GM19025 (cell line): ENCODE results near the gene CST1.
"Not testable (repeated sequence)": the region's sequence is repeated elsewhere in the genome, so short reads cannot be mapped to it uniquely, and the experiment has no call there.

ENCODE experiments used
- ATAC-seq: cut with Tn5 transposase; IDR thresholded peaks from one replicate; pipeline ENCODE4 v1.9.1; 2021; ENCODE audit warnings: mild to moderate bottlenecking, low read depth, moderate library complexity; ENCODE audit not compliant: unreplicated experiment

CST1 gene

GRCh38 chr20:23750786-23751185 is at the start of gene CST1:
Gene CST1, minus strand, starts transcription at chr20:23750935. Its CDS starts 69 bp downstream, at chr20:23750866.
- ATAC-seq = not testable (repeated sequence)

GRCh38 chr20:23799216-23799847 is 48.6 kb upstream of the CST1 start:
- peak; percentile 78 for ATAC-seq

GRCh38 chr20:23795526-23795925 is 44.8 kb upstream of the CST1 start:
- ATAC-seq = no peak

GRCh38 chr20:23794841-23795240 is 44.1 kb upstream of the CST1 start:
- no peak for ATAC-seq

GRCh38 chr20:23794065-23794464 is 43.3 kb upstream of the CST1 start:
- ATAC-seq = no peak

- ATAC-seq = no peak
Observed at GRCh38 chr20:23783447-23783846, 32.7 kb upstream of the CST1 start.

GRCh38 chr20:23782366-23782983 is 31.7 kb upstream of the CST1 start:
- ATAC-seq = no peak

- ATAC-seq = not testable (repeated sequence)
Observed at GRCh38 chr20:23778676-23779075, 27.9 kb upstream of the CST1 start.

GRCh38 chr20:23777380-23777779 is 26.6 kb upstream of the CST1 start:
- not testable (repeated sequence) for ATAC-seq

- ATAC-seq = no peak
Observed at GRCh38 chr20:23776067-23776771, 25.5 kb upstream of the CST1 start.

- ATAC-seq = no peak
Observed at GRCh38 chr20:23774081-23774480, 23.3 kb upstream of the CST1 start.

- ATAC-seq = no peak
Observed at GRCh38 chr20:23773579-23773978, 22.8 kb upstream of the CST1 start.

- ATAC-seq = no peak
Observed at GRCh38 chr20:23773127-23773526, 22.4 kb upstream of the CST1 start.

- ATAC-seq = no peak
Observed at GRCh38 chr20:23772074-23772473, 21.3 kb upstream of the CST1 start.

GRCh38 chr20:23770384-23770783 is 19.6 kb upstream of the CST1 start:
- ATAC-seq = no peak

GRCh38 chr20:23768520-23768919 is 17.8 kb upstream of the CST1 start:
- ATAC-seq = not testable (repeated sequence)

GRCh38 chr20:23766531-23766930 is 15.8 kb upstream of the CST1 start:
- no peak for ATAC-seq

GRCh38 chr20:23765578-23765977 is 14.8 kb upstream of the CST1 start:
- ATAC-seq = no peak

GRCh38 chr20:23764630-23765029 is 13.9 kb upstream of the CST1 start:
- not testable (repeated sequence) for ATAC-seq

GRCh38 chr20:23763345-23763744 is 12.6 kb upstream of the CST1 start:
- no peak for ATAC-seq

- ATAC-seq = no peak
Observed at GRCh38 chr20:23759306-23759940, 8.7 kb upstream of the CST1 start.
